CD8-positive, alpha-beta memory T cell (primary cell): ENCODE measurements around the gene ZFYVE21. TPM values are rescaled to one million over a fixed set of nuclear protein-coding genes. Genes with fewer than 3 reads are reported as not detected.
A peak's percentile ranks its signal among the peaks of the same experiment; 100 is the strongest.
"Not testable (repeated sequence)": the region's sequence is repeated elsewhere in the genome, so short reads cannot be mapped to it uniquely, and the experiment has no call there.

Source experiments
- CTCF ChIA-PET: fragments of 350-600 bp; sonication (Branson Sonifier 250); formaldehyde crosslinking; loops from one replicate; lab custom pipeline; 2021; ENCODE audit warnings: antibody characterized with exemption; lab: Charles Lee
- POLR2A ChIA-PET: fragments of 350-600 bp; sonication (Branson Sonifier 250); formaldehyde crosslinking; loops from one replicate; lab custom pipeline; 2021; ENCODE audit warnings: antibody characterized with exemption; lab: Charles Lee
- DNase-seq, 5 donors: peaks; one replicate each; pipeline versions ENCODE4 v3.0.0 to v3.0.0-alpha.2; 2020 to 2022; ENCODE audit warnings: mixed read lengths in 1 of 5
- H3K27ac ChIP-seq: one replicate; pipeline ENCODE4 v1.7.0; 2013; ENCODE audit warnings: low read depth, mild to moderate bottlenecking, low read length, moderate library complexity
- H3K27me3 ChIP-seq: 2 replicates; pipeline ENCODE4 v1.7.0; 2013; ENCODE audit warnings: low read length, mild to moderate bottlenecking; ENCODE audit not compliant: insufficient read depth, poor library complexity, severe bottlenecking
- H3K36me3 ChIP-seq: 2 replicates; pipeline ENCODE4 v1.7.0; 2013; ENCODE audit warnings: mild to moderate bottlenecking, low read length, moderate library complexity; ENCODE audit not compliant: insufficient read depth
- H3K4me1 ChIP-seq: 2 replicates; pipeline ENCODE4 v1.7.0; 2013; ENCODE audit warnings: mild to moderate bottlenecking, low read length, moderate library complexity; ENCODE audit not compliant: insufficient read depth
- H3K4me3 ChIP-seq: 2 replicates; pipeline ENCODE4 v1.7.0; 2013; ENCODE audit warnings: mild to moderate bottlenecking, low read length
- H3K9me3 ChIP-seq: 2 replicates; pipeline ENCODE4 v1.7.0; 2013; ENCODE audit warnings: mild to moderate bottlenecking, low read length
- H3K27ac Mint-ChIP-seq, 8 donors: one replicate each; pipeline ENCODE4 v1.8.0; 2020 to 2021; ENCODE audit warnings: mixed read lengths in 8 of 8, mild to moderate bottlenecking in 6 of 8, inconsistent platforms in 3 of 8, moderate library complexity in 3 of 8
- H3K27me3 Mint-ChIP-seq, 2 donors: one replicate each; pipeline ENCODE4 v1.8.0; 2020 to 2021; ENCODE audit warnings: mixed read lengths in 2 of 2, mild to moderate bottlenecking in 1 of 2, moderate library complexity in 1 of 2
- H3K36me3 Mint-ChIP-seq, 3 donors: one replicate each; pipeline ENCODE4 v1.8.0; 2020 to 2021; ENCODE audit warnings: mixed read lengths in 3 of 3, inconsistent platforms in 1 of 3, mild to moderate bottlenecking in 1 of 3
- H3K4me1 Mint-ChIP-seq, 3 donors: one replicate each; pipeline ENCODE4 v1.8.0; 2020 to 2021; ENCODE audit warnings: mixed read lengths in 3 of 3, inconsistent platforms in 1 of 3, mild to moderate bottlenecking in 1 of 3
- H3K4me3 Mint-ChIP-seq, 7 donors: one replicate each; pipeline ENCODE4 v1.8.0; 2020 to 2021; ENCODE audit warnings: mixed read lengths in 7 of 7, mild to moderate bottlenecking in 6 of 7, moderate library complexity in 4 of 7, inconsistent platforms in 2 of 7
- H3K9me3 Mint-ChIP-seq, 5 donors: one replicate each; pipeline ENCODE4 v1.8.0; 2020 to 2022; ENCODE audit warnings: mixed read lengths in 5 of 5, mild to moderate bottlenecking in 3 of 5, moderate library complexity in 2 of 5, inconsistent platforms in 1 of 5
- polyA plus RNA-seq: library from polyadenylated mRNA; unstranded; fragments of 300-500 nt; fragmentation: Illumina TruSeq; gene quantifications from one replicate; pipeline ENCODE4 v1.2.3, GENCODE V29; 2021
- total RNA-seq, 2 experiments: library from RNA; stranded (reverse); gene quantifications; one replicate each; pipeline ENCODE4 v1.2.3, GENCODE V29; 2021

Gene ZFYVE21
- total and polyA plus RNA-seq, 3 experiments from 2014 or later, result 15.1 to 18.1 (median 15.9) TPM

DNA sequence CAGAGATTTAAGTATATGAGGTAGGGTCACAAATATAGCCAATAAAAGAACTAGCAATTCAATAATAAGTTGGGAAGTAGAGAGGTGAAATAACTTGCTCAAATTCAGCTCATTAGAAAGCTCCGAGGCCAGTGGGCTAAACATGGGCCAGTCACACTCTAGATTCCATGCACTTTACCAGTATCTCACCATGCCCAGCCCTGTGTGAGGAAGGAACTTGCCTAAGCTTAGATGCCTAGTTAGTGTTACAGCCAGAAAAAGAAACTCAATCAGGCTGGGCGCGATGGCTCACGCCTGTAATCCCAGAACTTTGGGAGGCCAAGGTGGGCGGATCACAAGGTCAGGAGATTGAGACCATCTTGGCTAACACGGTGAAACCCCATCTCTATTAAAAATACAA lies 60.7 kb downstream of the ZFYVE21 start:
- H3K27ac ChIP-seq, H3K36me3 ChIP-seq, H3K9me3 Mint-ChIP-seq, CTCF ChIA-PET, H3K9me3 ChIP-seq, H3K27me3 Mint-ChIP-seq, H3K4me1 Mint-ChIP-seq, H3K27me3 ChIP-seq, H3K4me1 ChIP-seq, H3K4me3 ChIP-seq, DNase-seq, H3K4me3 Mint-ChIP-seq, POLR2A ChIA-PET: not testable (repeated sequence)
- peak overlapping the region in 1 of 8 donors; percentile 33 for H3K27ac Mint-ChIP-seq
- H3K36me3 Mint-ChIP-seq, result peaks cover 11 to 48% (median 29%) of the 10 kb centered on the region in 3 donors

DNA sequence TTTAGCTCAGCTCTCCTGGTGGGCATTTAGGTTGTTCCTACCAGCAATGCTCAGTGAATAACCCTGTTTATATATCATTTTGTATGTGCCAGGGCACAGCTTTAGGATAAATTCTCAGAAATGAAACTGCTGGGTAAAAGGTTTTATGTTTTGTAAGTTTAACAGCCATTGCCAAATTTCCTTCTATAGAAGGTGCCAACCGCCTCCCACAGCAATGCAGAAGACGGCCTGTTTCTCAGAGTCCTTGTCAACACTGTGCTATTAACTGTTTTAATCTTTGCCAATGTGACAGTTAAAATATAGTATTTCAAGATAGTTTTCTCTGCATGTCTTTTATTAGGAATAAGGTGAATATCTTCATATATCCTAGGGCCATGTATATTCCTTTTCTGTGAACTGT lies 66.8 kb downstream of the ZFYVE21 start:
- H3K4me3 Mint-ChIP-seq, result no peak overlapping the region
- H3K36me3 ChIP-seq, result no peaks in the 10 kb centered on the region
- no peak overlapping the region for H3K4me3 ChIP-seq
- peaks cover 4 to 33% (median 12%) of the 10 kb centered on the region in 3 donors for H3K36me3 Mint-ChIP-seq
- no peaks in the 10 kb centered on the region for H3K4me1 Mint-ChIP-seq
- no peaks in the 10 kb centered on the region for H3K4me1 ChIP-seq
- H3K27me3 Mint-ChIP-seq, result no peaks in the 10 kb centered on the region
- H3K9me3 ChIP-seq, result no peaks in the 10 kb centered on the region
- H3K27ac ChIP-seq, result no peak overlapping the region
- ChIA-PET CTCF (no interaction called here), POLR2A (no interaction called here)
- H3K27ac Mint-ChIP-seq, result peak overlapping the region in 1 of 8 donors; percentile 50
- H3K9me3 Mint-ChIP-seq, result no peaks in the 10 kb centered on the region
- no peak for DNase-seq
- H3K27me3 ChIP-seq, result no peaks in the 10 kb centered on the region

Other genes with a start within 250 kb of the ZFYVE21 start
- gene CKB, start 193.0 kb upstream of the ZFYVE21 start, total RNA-seq, result 1 to 10 TPM; 1.5 to 2.7 TPM
- 1.1 TPM for gene CKB, start 193.0 kb upstream of the ZFYVE21 start, polyA plus RNA-seq
- gene TRMT61A, start 186.6 kb upstream of the ZFYVE21 start, total RNA-seq, result 10 to 100 TPM; 28.4 to 29.5 TPM
- gene TRMT61A, start 186.6 kb upstream of the ZFYVE21 start, polyA plus RNA-seq, result 8.2 TPM
- 10 to 100 TPM; 35.9 to 38.1 TPM for gene BAG5, start 153.2 kb upstream of the ZFYVE21 start, total RNA-seq
- gene BAG5, start 153.2 kb upstream of the ZFYVE21 start, polyA plus RNA-seq, result 40.7 TPM
- gene COA8, start 152.8 kb upstream of the ZFYVE21 start, total RNA-seq, result 10 to 100 TPM; 42.9 to 43.5 TPM
- gene COA8, start 152.8 kb upstream of the ZFYVE21 start, polyA plus RNA-seq, result 64.4 TPM
- gene KLC1, start 86.6 kb upstream of the ZFYVE21 start, total RNA-seq, result 100 to 1,000 TPM; 141 to 143 TPM
- 92.0 TPM for gene KLC1, start 86.6 kb upstream of the ZFYVE21 start, polyA plus RNA-seq
- 10 to 100 TPM; 54.4 to 59.9 TPM for gene XRCC3, start 359 bp upstream of the ZFYVE21 start, total RNA-seq
- gene XRCC3, start 359 bp upstream of the ZFYVE21 start, polyA plus RNA-seq, result 4.4 TPM
- gene PPP1R13B, start 131.8 kb downstream of the ZFYVE21 start, total RNA-seq, result 10 to 100 TPM; 14.0 to 14.4 TPM
- 10.4 TPM for gene PPP1R13B, start 131.8 kb downstream of the ZFYVE21 start, polyA plus RNA-seq
- under 1 TPM; 0.44 to 0.46 TPM for gene TDRD9, start 212.6 kb downstream of the ZFYVE21 start, total RNA-seq
- gene TDRD9, start 212.6 kb downstream of the ZFYVE21 start, polyA plus RNA-seq, result 1.3 TPM
- not detected for gene RD3L, start 226.7 kb downstream of the ZFYVE21 start, total RNA-seq
- gene RD3L, start 226.7 kb downstream of the ZFYVE21 start, polyA plus RNA-seq, result not detected